HCT116 (cell line): ENCODE results near the gene LYST. TPM values are rescaled to one million over a fixed set of nuclear protein-coding genes. Genes with fewer than 3 reads are reported as not detected.

Source experiments
- ATAC-seq: fragments of 200-7000 bp; cut with Tn5 transposase; 2 replicates; pipeline ENCODE4 v1.9.1; 2020; ENCODE audit warnings: mild to moderate bottlenecking, moderate library complexity
- BruUV-seq: library from RNA; stranded (reverse); fragments of 400-500 nt; replicated peaks from 2 replicates; lab custom pipeline; 2021; lab: Mats Ljungman, UMichigan
- CTCF ChIA-PET: fragments of 300-600 bp; sonication (Branson Sonifier 250); formaldehyde crosslinking; loops from one replicate; lab custom pipeline; 2021; ENCODE audit warnings: antibody characterized with exemption; lab: Charles Lee
- POLR2A ChIA-PET: fragments of 300-600, 350-600 bp; sonication (Branson Sonifier 250); formaldehyde crosslinking; loops from one replicate; lab custom pipeline; 2021; ENCODE audit warnings: antibody characterized with exemption; lab: Charles Lee
- RAD21 ChIA-PET, 2 experiments: fragments of 300-600 bp; sonication (Branson Sonifier 250); formaldehyde crosslinking; loops; one replicate each; lab custom pipeline; 2023; ENCODE audit warnings: low total read pairs in 2 of 2; ENCODE audit not compliant: uncharacterized antibody in 2 of 2, unreplicated experiment in 2 of 2, low non-redundant PET in 1 of 2; lab: Charles Lee
- DNase-seq: peaks from one replicate; pipeline ENCODE4 v3.0.0-alpha.2; 2010; ENCODE audit warnings: low read depth, low spot score
- H2AFZ ChIP-seq: fragments of 200-600 bp; shearing (Covaris generic), sonication (generic); 2 replicates; pipeline ENCODE4 v1.6.1; 2017; ENCODE audit warnings: low read depth, mixed run types, mixed read lengths, antibody characterized with exemption, low read length; ENCODE audit not compliant: poor library complexity, severe bottlenecking
- H3K27ac ChIP-seq: 2 replicates; pipeline ENCODE4 v1.5.1; 2012; ENCODE audit warnings: low read depth, low read length
- H3K27me3 ChIP-seq: fragments of 200-600 bp; sonication (generic); 2 replicates; pipeline ENCODE4 v1.6.1; 2016; ENCODE audit warnings: mixed run types, low read length, mixed read lengths; ENCODE audit not compliant: insufficient read depth
- H3K36me3 ChIP-seq, 2 experiments: fragments of 200-500 bp in 1 of 2; fragments of 200-600 bp in 1 of 2; sonication (Bioruptor generic) in 1 of 2; sonication (generic) in 1 of 2; 2 replicates each; pipeline versions ENCODE4 v1.5.1 to v1.6.1; 2014 to 2016; ENCODE audit warnings: low read length in 2 of 2, inconsistent platforms in 1 of 2, mixed read lengths in 1 of 2, mixed run types in 1 of 2; ENCODE audit not compliant: insufficient read depth in 2 of 2, control insufficient read depth in 1 of 2
- H3K4me1 ChIP-seq, 2 experiments: fragments of 200-600 bp in 1 of 2; sonication (generic) in 1 of 2; 2 replicates each; pipeline versions ENCODE4 v1.5.1 to v1.6.1; 2012 to 2017; ENCODE audit warnings: low read length in 2 of 2, inconsistent platforms in 1 of 2, mild to moderate bottlenecking in 1 of 2, mixed read lengths in 1 of 2, mixed run types in 1 of 2, moderate library complexity in 1 of 2; ENCODE audit not compliant: insufficient read depth in 2 of 2, control insufficient read depth in 1 of 2
- H3K4me2 ChIP-seq: fragments of 200-600 bp; sonication (generic); 2 replicates; pipeline ENCODE4 v1.6.1; 2017; ENCODE audit warnings: mixed run types, low read length, mixed read lengths
- H3K4me3 ChIP-seq, 2 experiments: fragments of 200-600 bp in 1 of 2; sonication (generic) in 1 of 2; replicated peaks in 1 of 2; 2 replicates each; pipeline ENCODE4 v1.5.1; 2011 to 2016; ENCODE audit warnings: low read length in 2 of 2, control low read depth in 1 of 2, low read depth in 1 of 2, mild to moderate bottlenecking in 1 of 2, mixed read lengths in 1 of 2, mixed run types in 1 of 2
- H3K79me2 ChIP-seq: fragments of 200-600 bp; sonication (generic); 2 replicates; pipeline ENCODE4 v1.6.1; 2017; ENCODE audit warnings: mild to moderate bottlenecking, mixed run types, low read length, moderate library complexity, mixed read lengths; ENCODE audit not compliant: insufficient read depth
- H3K9ac ChIP-seq: fragments of 200-600 bp; sonication (generic); 2 replicates; pipeline ENCODE4 v1.6.1; 2016; ENCODE audit warnings: low read length, mixed read lengths
- H3K9me2 ChIP-seq: fragments of 200-600 bp; sonication (generic), shearing (Covaris generic); 2 replicates; pipeline ENCODE4 v1.6.1; 2017; ENCODE audit warnings: mixed run types, mild to moderate bottlenecking, moderate library complexity; ENCODE audit not compliant: insufficient read depth
- H3K9me3 ChIP-seq, 2 experiments: fragments of 200-500 bp in 1 of 2; fragments of 200-600 bp in 1 of 2; sonication (Bioruptor generic) in 1 of 2; sonication (generic) in 1 of 2; 2 replicates each; pipeline ENCODE4 v1.6.1; 2014 to 2017; ENCODE audit warnings: low read length in 2 of 2, mixed read lengths in 2 of 2, inconsistent platforms in 1 of 2, low read depth in 1 of 2, mild to moderate bottlenecking in 1 of 2, mixed run types in 1 of 2, moderate library complexity in 1 of 2; ENCODE audit not compliant: control insufficient read depth in 1 of 2, insufficient read depth in 1 of 2
- H4K20me1 ChIP-seq: fragments of 200-600 bp; sonication (generic), shearing (Covaris generic); 2 replicates; pipeline ENCODE4 v1.6.1; 2017; ENCODE audit warnings: mixed run types, mild to moderate bottlenecking, moderate library complexity; ENCODE audit not compliant: insufficient read depth
- CBX3 ChIP-seq: IDR thresholded peaks from 2 replicates; pipeline ENCODE4 v1.6.1; 2012; ENCODE audit warnings: low read depth
- CEBPB ChIP-seq: IDR thresholded peaks from 2 replicates; pipeline ENCODE4 v1.6.1; 2012; ENCODE audit warnings: low read depth
- EGR1 ChIP-seq: IDR thresholded peaks from 2 replicates; pipeline ENCODE4 v1.6.1; 2012; ENCODE audit warnings: low read depth
- EZH2 ChIP-seq: fragments of 200-600 bp; sonication (generic); IDR thresholded peaks from 2 replicates; pipeline ENCODE4 v1.6.1; 2017; ENCODE audit warnings: antibody characterized with exemption, mixed run types
- EZH2phosphoT487 ChIP-seq: fragments of 200-600 bp; IDR thresholded peaks from 2 replicates; pipeline ENCODE4 v1.6.1; 2018; ENCODE audit warnings: antibody characterized with exemption, borderline replicate concordance
- FOSL1 ChIP-seq: IDR thresholded peaks from 2 replicates; pipeline ENCODE4 v1.6.1; 2012; ENCODE audit warnings: low read depth
- POLR2AphosphoS5 ChIP-seq: IDR thresholded peaks from 2 replicates; pipeline ENCODE4 v1.6.1; 2011; ENCODE audit warnings: mild to moderate bottlenecking, low read depth, low read length, moderate library complexity
- SIN3A ChIP-seq: IDR thresholded peaks from 2 replicates; pipeline ENCODE4 v1.6.1; 2012; ENCODE audit warnings: low read depth
- SP1 ChIP-seq: IDR thresholded peaks from 2 replicates; pipeline ENCODE4 v1.6.1; 2012; ENCODE audit warnings: low read depth
- SRF ChIP-seq: IDR thresholded peaks from 2 replicates; pipeline ENCODE4 v1.6.1; 2012; ENCODE audit warnings: low read depth
- TCF7L2 ChIP-seq: IDR thresholded peaks from 2 replicates; pipeline ENCODE4 v1.7.0; 2011; ENCODE audit warnings: borderline replicate concordance, inconsistent platforms; ENCODE audit not compliant: insufficient read depth, insufficient read length; ENCODE audit errors: extremely low read depth
- YY1 ChIP-seq: IDR thresholded peaks from 2 replicates; pipeline ENCODE4 v1.6.1; 2011; ENCODE audit warnings: low read length, low read depth, moderate library complexity, mild to moderate bottlenecking; ENCODE audit not compliant: insufficient replicate concordance; ENCODE audit errors: extremely low read depth
- ZNF274 ChIP-seq: fragments of 200-500 bp; sonication (Bioruptor generic); IDR thresholded peaks from 2 replicates; pipeline ENCODE4 v1.6.1; 2014; ENCODE audit warnings: mild to moderate bottlenecking, low read depth, low read length, inconsistent platforms
- intact Hi-C: fragments of 100-400 bp; cut with micrococcal nuclease; formaldehyde crosslinking; loops from 2 replicates; pipeline ENCODE4 v1.10.0; 2022
- total RNA-seq: library from RNA; stranded (reverse); gene quantifications from one replicate; pipeline ENCODE4 v1.2.1, GENCODE V29; 2021; ENCODE audit not compliant: unreplicated experiment
- TF ChIP-seq, protein P1 (sequence below), 3 experiments: fragments of 200-600 bp in 1 of 3; sonication (generic) in 1 of 3; IDR thresholded peaks in 2 of 3; conservative IDR thresholded peaks in 1 of 3; 2 replicates each; pipeline ENCODE4 v1.5.1; 2012 to 2017; ENCODE audit warnings: low read depth in 2 of 3, low read length in 2 of 3, antibody characterized with exemption in 1 of 3, borderline replicate concordance in 1 of 3, control low read depth in 1 of 3, mild to moderate bottlenecking in 1 of 3, mixed read lengths in 1 of 3, mixed run types in 1 of 3, moderate library complexity in 1 of 3; ENCODE audit not compliant: insufficient read depth in 1 of 3
- TF ChIP-seq, protein P2 (sequence below): IDR thresholded peaks from 2 replicates; pipeline ENCODE4 v1.6.1; 2012
- TF ChIP-seq, protein P3 (sequence below): IDR thresholded peaks from 2 replicates; pipeline ENCODE4 v1.6.1; 2012

The LYST gene
- total RNA-seq, 1 experiment from 2014 or later = 6.6 TPM

DNA sequence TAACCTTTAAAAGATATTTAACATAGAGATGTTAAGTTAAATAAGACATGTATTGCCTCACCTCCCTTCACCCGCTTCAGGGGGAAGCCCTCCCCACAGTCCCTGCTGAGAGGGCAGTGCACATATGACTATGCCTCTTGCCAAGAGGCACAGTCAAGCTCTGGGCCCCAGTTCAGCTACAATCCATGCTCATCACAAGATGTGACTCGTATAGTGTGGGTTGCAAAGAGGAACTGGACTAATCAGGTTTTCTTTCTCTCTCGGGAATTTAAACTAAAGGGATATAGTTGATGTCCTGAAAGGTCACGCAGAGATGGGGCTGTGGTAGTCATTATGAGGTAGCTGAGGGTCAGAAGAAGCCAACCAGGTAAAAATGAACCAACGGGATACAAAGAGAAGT, 35.6 kb downstream of the LYST start:
- ATAC-seq = peak; percentile 68
- DNase-seq = no peak
- CTCF ChIA-PET = interaction anchor here (1.5 kb wide), 1 partner anchor 12 kb away, joined by 5 read pairs; no protein-coding TSS in a partner anchor
- intact Hi-C loops = no loop called here
- 0 out of 2 replicates have a peak, but pooled peaks have one; percentile 16 for TF ChIP-seq CBX3
- 0 out of 2 replicates have a peak, but pooled peaks have one; percentile 14 for TF ChIP-seq FOSL1
- no peak for TF ChIP-seq ZNF274
- no peak for TF ChIP-seq YY1
- TF ChIP-seq EZH2phosphoT487 = no peak
- peak overlapping the region; percentile 33 for H3K4me2 ChIP-seq
- H3K4me1 ChIP-seq = peaks cover 0 to 10% of the 10 kb centered on the region in 2 experiments; a peak in 2 of 4 replicates
- no peaks in the 10 kb centered on the region for H4K20me1 ChIP-seq
- H2AFZ ChIP-seq = no peak overlapping the region
- H3K79me2 ChIP-seq = no peaks in the 10 kb centered on the region
- no peaks in the 10 kb centered on the region for H3K9me3 ChIP-seq
- no peak overlapping the region for H3K4me3 ChIP-seq
- no peaks in the 10 kb centered on the region for H3K36me3 ChIP-seq
- RAD21 ChIA-PET = no interaction called here
- no peak overlapping the region for H3K27ac ChIP-seq
- POLR2A ChIA-PET = no interaction called here
- H3K9me2 ChIP-seq = no peaks in the 10 kb centered on the region
- H3K9ac ChIP-seq = no peak overlapping the region
- no TSS peak for BruUV-seq
- no peaks in the 10 kb centered on the region for H3K27me3 ChIP-seq

DNA sequence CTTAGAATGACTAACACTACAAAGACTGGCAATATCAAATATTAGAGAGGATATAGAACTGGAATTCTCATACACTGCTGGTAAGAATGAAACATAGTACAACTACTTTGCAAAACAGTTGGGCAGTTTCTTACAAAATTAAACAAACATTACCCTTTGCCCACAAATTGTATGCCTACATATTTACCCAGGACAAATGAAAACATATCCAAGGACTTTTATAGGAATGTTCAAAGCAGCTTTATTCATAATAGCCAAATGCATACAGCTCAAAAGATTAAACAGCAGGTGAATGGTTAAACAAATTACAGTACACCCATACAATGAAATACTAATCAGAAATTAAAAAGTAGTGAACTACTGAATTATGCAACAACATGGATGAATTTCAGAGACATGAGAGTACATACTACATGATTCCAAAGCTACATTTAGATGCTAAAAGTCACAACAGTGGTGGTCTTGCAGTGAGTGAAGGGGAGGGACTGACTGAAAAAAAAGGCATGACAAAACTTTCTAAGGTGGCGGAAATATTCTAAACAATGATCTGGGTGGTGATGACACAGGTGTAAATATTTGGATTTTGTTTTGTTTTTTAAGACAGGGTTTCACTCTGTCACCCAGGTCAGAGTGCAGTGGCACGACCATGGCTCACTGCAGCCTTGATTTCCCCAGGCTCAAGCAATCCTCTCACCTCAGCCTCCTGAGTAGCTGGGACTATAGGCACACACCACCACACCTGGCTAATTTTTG, 40.4 kb downstream of the LYST start:
- H3K27me3 ChIP-seq = no peaks in the 10 kb centered on the region
- no peak overlapping the region for H3K27ac ChIP-seq
- H3K4me2 ChIP-seq = no peak overlapping the region
- DNase-seq (no peak), ATAC-seq (no peak)
- H2AFZ ChIP-seq = no peak overlapping the region
- H3K9me2 ChIP-seq = no peaks in the 10 kb centered on the region; the same call in 1 of the 2 replicates
- H4K20me1 ChIP-seq = no peaks in the 10 kb centered on the region
- ChIA-PET RAD21 (no interaction called here), POLR2A (no interaction called here), CTCF (no interaction called here)
- no peak for TF ChIP-seq EZH2phosphoT487
- no peak for TF ChIP-seq SIN3A
- no peak for TF ChIP-seq POLR2AphosphoS5
- TF ChIP-seq, protein P1, sequence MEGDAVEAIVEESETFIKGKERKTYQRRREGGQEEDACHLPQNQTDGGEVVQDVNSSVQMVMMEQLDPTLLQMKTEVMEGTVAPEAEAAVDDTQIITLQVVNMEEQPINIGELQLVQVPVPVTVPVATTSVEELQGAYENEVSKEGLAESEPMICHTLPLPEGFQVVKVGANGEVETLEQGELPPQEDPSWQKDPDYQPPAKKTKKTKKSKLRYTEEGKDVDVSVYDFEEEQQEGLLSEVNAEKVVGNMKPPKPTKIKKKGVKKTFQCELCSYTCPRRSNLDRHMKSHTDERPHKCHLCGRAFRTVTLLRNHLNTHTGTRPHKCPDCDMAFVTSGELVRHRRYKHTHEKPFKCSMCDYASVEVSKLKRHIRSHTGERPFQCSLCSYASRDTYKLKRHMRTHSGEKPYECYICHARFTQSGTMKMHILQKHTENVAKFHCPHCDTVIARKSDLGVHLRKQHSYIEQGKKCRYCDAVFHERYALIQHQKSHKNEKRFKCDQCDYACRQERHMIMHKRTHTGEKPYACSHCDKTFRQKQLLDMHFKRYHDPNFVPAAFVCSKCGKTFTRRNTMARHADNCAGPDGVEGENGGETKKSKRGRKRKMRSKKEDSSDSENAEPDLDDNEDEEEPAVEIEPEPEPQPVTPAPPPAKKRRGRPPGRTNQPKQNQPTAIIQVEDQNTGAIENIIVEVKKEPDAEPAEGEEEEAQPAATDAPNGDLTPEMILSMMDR (IDR thresholded peaks at IDR 0.05 in 2 of 3, conservative IDR thresholded peaks at IDR 0.05 in 1 of 3; ENCODE audit: borderline replicate concordance in 1 of 3, insufficient read depth in 1 of 3, low read depth in 2 of 3, low read length in 2 of 3) = no peak
- no peak for TF ChIP-seq EZH2
- TF ChIP-seq CEBPB = no peak
- no peak for TF ChIP-seq SP1
- TF ChIP-seq ZNF274 = no peak
- TF ChIP-seq TCF7L2 = no peak
- no peak for TF ChIP-seq SRF
- no peak for TF ChIP-seq YY1
- TF ChIP-seq, protein P2, sequence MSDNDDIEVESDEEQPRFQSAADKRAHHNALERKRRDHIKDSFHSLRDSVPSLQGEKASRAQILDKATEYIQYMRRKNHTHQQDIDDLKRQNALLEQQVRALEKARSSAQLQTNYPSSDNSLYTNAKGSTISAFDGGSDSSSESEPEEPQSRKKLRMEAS = no peak
- no peak for TF ChIP-seq FOSL1
- TF ChIP-seq EGR1 = no peak
- TF ChIP-seq, protein P3, sequence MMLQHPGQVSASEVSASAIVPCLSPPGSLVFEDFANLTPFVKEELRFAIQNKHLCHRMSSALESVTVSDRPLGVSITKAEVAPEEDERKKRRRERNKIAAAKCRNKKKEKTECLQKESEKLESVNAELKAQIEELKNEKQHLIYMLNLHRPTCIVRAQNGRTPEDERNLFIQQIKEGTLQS = no peak
- TF ChIP-seq CBX3 = no peak
- H3K9me3 ChIP-seq = no peaks in the 10 kb centered on the region
- no peak overlapping the region for H3K4me3 ChIP-seq
- no peaks in the 10 kb centered on the region for H3K36me3 ChIP-seq
- H3K4me1 ChIP-seq = peaks cover 0 to 6% of the 10 kb centered on the region in 2 experiments; a peak in 2 of 4 replicates
- intact Hi-C loops = no loop called here
- no TSS peak for BruUV-seq
- no peak overlapping the region for H3K9ac ChIP-seq
- no peaks in the 10 kb centered on the region for H3K79me2 ChIP-seq
